Naive thymus-derived CD8-positive, alpha-beta T cell (primary cell): ENCODE measurements around the gene LAMA2. TPM values are rescaled to one million over a fixed set of nuclear protein-coding genes. Genes with fewer than 3 reads are reported as not detected.
"Not testable (repeated sequence)": the region's sequence is repeated elsewhere in the genome, so short reads cannot be mapped to it uniquely, and the experiment has no call there.

Experiments used
- ATAC-seq, 2 donors: fragments of 150-1000 bp; cut with Tn5 transposase in 1 of 2; sonication (Bioruptor Pico), chemical (Tn5 transposase) in 1 of 2; 1 replicate in 1 of 2; 2 replicates in 1 of 2; pipeline ENCODE4 v1.10.0; 2021; ENCODE audit warnings: mild to moderate bottlenecking in 2 of 2, moderate library complexity in 2 of 2
- POLR2A ChIA-PET: fragments of 350-600 bp; sonication (Branson Sonifier 250); formaldehyde crosslinking; loops from one replicate; lab custom pipeline; 2021; ENCODE audit warnings: antibody characterized with exemption; lab: Charles Lee
- DNase-seq, 10 donors: peaks; one replicate each; pipeline versions ENCODE4 v3.0.0 to v3.0.0-alpha.2; 2020 to 2022
- H3K27ac Mint-ChIP-seq, 10 donors: one replicate each; pipeline ENCODE4 v1.8.0; 2020 to 2022; ENCODE audit warnings: mild to moderate bottlenecking in 10 of 10, mixed read lengths in 10 of 10, moderate library complexity in 4 of 10, inconsistent platforms in 1 of 10
- H3K27me3 Mint-ChIP-seq, 5 donors: one replicate each; pipeline ENCODE4 v1.8.0; 2021 to 2022; ENCODE audit warnings: mixed read lengths in 5 of 5
- H3K36me3 Mint-ChIP-seq, 3 donors: one replicate each; pipeline ENCODE4 v1.8.0; 2020 to 2022; ENCODE audit warnings: mixed read lengths in 3 of 3, mild to moderate bottlenecking in 2 of 3, inconsistent platforms in 1 of 3
- H3K4me1 Mint-ChIP-seq, 4 donors: one replicate each; pipeline ENCODE4 v1.8.0; 2021 to 2022; ENCODE audit warnings: mixed read lengths in 4 of 4
- H3K4me3 Mint-ChIP-seq, 10 donors: one replicate each; pipeline ENCODE4 v1.8.0; 2020 to 2022; ENCODE audit warnings: mild to moderate bottlenecking in 10 of 10, mixed read lengths in 10 of 10, moderate library complexity in 6 of 10, inconsistent platforms in 1 of 10
- H3K9me3 Mint-ChIP-seq, 9 donors: one replicate each; pipeline ENCODE4 v1.8.0; 2020 to 2022; ENCODE audit warnings: mixed read lengths in 9 of 9, mild to moderate bottlenecking in 3 of 9, inconsistent platforms in 1 of 9, moderate library complexity in 1 of 9
- polyA plus RNA-seq, 3 donors: library from polyadenylated mRNA; unstranded; fragments of 300-500 nt; fragmentation: Illumina TruSeq; gene quantifications; one replicate each; pipeline ENCODE4 v1.2.3, GENCODE V29; 2021
- total RNA-seq, 8 experiments: library from RNA in 2 of 8; stranded (reverse) in 2 of 8; gene quantifications; one replicate each; pipeline ENCODE4 v1.2.3 and lab custom pipeline; 2021 to 2026

LAMA2 gene
- total and polyA plus RNA-seq, 5 experiments from 2014 or later: not detected

DNA sequence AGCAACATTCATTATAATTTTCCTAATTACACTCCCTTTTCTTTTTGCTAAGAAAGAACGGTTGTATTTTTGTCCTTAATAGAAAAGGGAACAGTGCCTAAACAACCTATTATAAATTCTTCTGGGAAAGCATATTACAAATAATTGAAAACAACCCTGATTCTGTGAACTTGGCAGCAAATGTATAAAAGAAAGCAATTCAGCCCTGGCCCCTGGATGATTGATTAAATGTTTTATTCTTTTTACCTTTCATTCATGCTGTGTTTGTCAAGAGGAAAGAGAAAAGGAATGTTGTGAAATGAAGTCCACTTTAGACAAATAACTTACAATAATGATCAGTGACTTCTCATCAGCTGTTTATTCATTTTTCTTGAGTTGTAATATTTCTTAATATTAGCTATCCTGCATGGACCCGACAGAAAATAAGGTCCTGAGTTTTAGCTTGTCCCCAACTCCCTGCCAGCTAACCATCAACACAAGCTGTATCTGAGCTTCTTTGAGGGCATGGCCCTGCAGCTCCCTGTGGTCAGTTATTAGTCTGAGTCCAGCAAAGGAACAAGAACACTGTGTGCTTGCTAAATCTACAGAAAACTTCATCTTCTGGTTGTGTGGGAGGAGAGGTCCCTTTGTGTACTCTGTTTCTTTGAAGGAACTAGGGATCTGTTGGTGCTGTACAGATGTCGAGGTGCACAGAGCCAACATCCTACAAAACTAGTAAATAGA lies 248.2 kb downstream of the LAMA2 start:
- POLR2A ChIA-PET: no interaction called here
- H3K9me3 Mint-ChIP-seq: peaks cover 0 to 2% (median 0%) of the 10 kb centered on the region in 9 donors
- no peak overlapping the region for H3K27ac Mint-ChIP-seq
- DNase-seq (no peak), ATAC-seq (no peak)
- peaks cover 3 to 18% (median 12%) of the 10 kb centered on the region in 5 donors for H3K27me3 Mint-ChIP-seq
- H3K4me3 Mint-ChIP-seq: no peak overlapping the region
- H3K4me1 Mint-ChIP-seq: no peaks in the 10 kb centered on the region
- H3K36me3 Mint-ChIP-seq: no peaks in the 10 kb centered on the region

DNA sequence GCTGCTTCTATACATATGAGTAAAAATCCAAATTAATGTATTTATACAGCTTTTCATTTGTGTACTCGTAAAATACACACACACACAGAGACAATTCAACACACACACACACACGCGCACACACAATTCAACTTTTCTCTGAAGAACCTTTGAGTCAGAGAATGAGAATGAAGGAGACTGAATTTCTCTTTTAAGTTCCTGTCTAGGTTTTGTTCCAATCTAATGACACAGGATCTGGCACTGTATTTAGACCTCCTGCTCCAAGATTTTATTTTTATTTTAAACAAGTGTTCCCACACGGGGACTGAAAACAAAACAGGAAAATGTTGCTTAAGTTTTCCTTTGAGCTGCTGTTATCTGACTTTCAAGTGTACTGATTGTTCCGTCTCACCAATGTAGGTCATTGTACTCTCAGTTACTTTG lies 250.8 kb downstream of the LAMA2 start:
- no peaks in the 10 kb centered on the region for H3K9me3 Mint-ChIP-seq
- no peak for DNase-seq
- H3K4me1 Mint-ChIP-seq: no peaks in the 10 kb centered on the region
- POLR2A ChIA-PET: no interaction called here
- no peak for ATAC-seq
- no peak overlapping the region for H3K4me3 Mint-ChIP-seq
- no peaks in the 10 kb centered on the region for H3K36me3 Mint-ChIP-seq
- no peak overlapping the region for H3K27ac Mint-ChIP-seq
- peaks cover 4 to 18% (median 10%) of the 10 kb centered on the region in 5 donors for H3K27me3 Mint-ChIP-seq

DNA sequence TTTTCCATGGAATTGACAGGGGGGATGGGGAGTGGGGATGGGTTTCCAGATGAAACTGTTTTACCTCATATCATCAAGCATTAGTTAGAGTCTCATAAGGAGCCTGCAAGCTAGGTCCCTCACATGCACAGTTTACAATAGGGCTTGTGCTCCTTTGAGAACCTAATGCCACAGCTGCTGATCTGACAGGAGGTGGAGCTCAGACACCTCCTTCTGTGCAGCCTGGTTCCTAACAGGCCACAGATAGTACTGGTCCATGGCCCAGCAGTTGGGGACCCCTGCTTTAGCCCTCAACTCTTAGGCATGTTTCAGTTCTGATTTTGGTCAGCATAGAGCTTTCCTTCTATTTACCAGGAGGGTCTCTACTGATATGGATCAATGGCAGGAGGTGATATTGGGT lies 251.6 kb downstream of the LAMA2 start:
- Mint-ChIP-seq H3K36me3 (no peaks in the 10 kb centered on the region), H3K27ac (no peak overlapping the region), H3K9me3 (no peaks in the 10 kb centered on the region), H3K4me3 (no peak overlapping the region), H3K4me1 (no peaks in the 10 kb centered on the region), H3K27me3 (peaks cover 4 to 18% (median 10%) of the 10 kb centered on the region in 5 donors)
- DNase-seq (no peak), ATAC-seq (no peak)
- POLR2A ChIA-PET: no interaction called here

DNA sequence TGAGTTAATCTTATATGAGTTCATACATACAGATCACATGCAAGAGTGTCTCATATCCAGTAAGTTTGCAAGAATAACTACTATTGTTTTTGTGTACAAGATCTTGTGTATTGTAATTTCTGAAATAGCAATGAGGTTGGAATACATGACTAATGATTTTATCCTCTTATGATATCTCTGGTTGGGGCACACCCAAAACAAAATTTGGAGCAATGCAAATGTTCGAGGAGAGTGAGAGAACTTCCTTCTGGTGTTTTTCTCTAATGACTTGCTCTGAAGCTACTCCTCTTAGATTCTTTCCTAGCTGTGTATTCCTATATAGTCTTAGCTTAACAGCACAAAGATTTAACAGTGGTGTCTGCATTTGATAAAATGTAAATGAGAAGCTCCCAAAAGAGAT lies 252.5 kb downstream of the LAMA2 start:
- DNase-seq: no peak
- ATAC-seq: no peak
- POLR2A ChIA-PET: no interaction called here
- H3K4me3 Mint-ChIP-seq: no peak overlapping the region
- peaks cover 3 to 14% (median 10%) of the 10 kb centered on the region in 5 donors for H3K27me3 Mint-ChIP-seq
- H3K9me3 Mint-ChIP-seq: no peaks in the 10 kb centered on the region
- no peak overlapping the region for H3K27ac Mint-ChIP-seq
- no peaks in the 10 kb centered on the region for H3K36me3 Mint-ChIP-seq
- H3K4me1 Mint-ChIP-seq: no peaks in the 10 kb centered on the region

DNA sequence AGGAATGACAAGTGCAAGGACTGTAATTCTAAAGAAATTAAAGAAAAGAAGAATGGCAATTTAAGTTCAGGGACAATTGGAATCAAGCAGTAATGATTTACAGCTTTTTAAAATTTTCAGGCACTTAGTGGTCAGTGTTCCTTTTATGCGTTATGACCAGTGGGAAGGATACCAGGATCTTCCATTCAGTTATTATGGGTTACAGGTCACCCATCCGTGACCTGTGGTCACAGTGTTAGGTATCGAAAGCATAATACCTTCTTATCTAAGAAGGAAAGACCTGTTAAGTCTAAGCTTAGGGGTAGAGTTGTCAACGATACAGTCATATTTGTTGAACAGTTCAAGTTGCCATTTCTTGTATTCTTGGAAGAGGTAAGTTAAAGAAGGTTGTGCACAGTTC lies 253.8 kb downstream of the LAMA2 start:
- H3K36me3 Mint-ChIP-seq: no peaks in the 10 kb centered on the region
- POLR2A ChIA-PET: no interaction called here
- no peak overlapping the region for H3K27ac Mint-ChIP-seq
- H3K27me3 Mint-ChIP-seq: peaks cover 0 to 14% (median 9%) of the 10 kb centered on the region in 5 donors
- DNase-seq: no peak
- no peaks in the 10 kb centered on the region for H3K4me1 Mint-ChIP-seq
- no peak for ATAC-seq
- no peak overlapping the region for H3K4me3 Mint-ChIP-seq
- no peaks in the 10 kb centered on the region for H3K9me3 Mint-ChIP-seq

DNA sequence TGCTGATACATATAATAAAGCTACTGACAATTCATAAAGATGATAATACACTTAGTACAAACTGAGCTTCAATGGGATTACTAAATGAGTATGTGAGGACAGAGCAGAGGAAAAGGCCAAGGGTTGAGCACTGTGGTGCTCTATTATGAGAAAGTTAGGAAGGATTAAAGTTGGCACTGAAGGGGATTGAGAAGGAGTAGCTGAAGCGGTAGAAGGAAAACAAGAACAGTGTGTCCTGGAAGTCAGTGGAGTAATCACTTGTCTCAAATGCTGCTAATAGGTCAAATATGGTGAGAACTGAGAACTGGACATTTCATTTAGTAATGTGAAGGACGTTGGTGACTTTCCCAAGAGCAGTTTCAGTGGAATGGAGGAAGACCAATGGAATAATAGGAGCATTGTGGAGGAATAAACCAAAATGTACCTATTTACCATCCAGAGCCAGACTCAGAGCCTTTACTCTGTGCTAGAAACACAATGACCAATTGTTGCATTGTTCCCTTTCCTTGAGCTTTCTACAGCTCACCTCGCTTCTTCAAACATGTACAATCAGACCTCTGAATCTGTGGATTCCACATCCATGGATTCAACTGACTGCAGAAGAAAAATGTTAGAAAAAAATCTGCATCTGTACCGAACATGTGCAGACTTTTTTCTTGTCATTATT lies 255.9 kb downstream of the LAMA2 start:
- H3K9me3 Mint-ChIP-seq: no peaks in the 10 kb centered on the region
- ATAC-seq (no peak), DNase-seq (no peak)
- no peaks in the 10 kb centered on the region for H3K4me1 Mint-ChIP-seq
- H3K36me3 Mint-ChIP-seq: no peaks in the 10 kb centered on the region
- POLR2A ChIA-PET: no interaction called here
- H3K27me3 Mint-ChIP-seq: peaks cover 0 to 9% (median 7%) of the 10 kb centered on the region in 5 donors
- H3K27ac Mint-ChIP-seq: no peak overlapping the region
- no peak overlapping the region for H3K4me3 Mint-ChIP-seq

DNA sequence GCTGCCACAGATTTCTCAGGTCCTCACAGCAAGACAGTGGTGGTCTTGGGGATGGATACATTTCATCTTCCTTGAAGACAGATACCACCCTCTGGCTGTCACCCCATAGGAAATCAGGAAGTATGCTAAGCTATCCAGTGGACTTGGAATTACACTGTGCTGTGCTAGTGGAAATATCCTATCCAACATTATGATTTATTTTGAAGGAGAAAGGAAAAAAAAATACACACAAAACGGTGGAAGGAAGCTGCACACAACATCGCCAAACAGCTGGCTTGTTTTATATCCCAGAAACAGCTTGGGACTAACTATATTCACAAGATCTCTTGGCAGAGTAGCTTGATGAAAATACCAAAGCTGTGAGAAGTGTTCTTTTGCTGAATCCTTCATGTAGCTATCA lies 257.6 kb downstream of the LAMA2 start:
- no peaks in the 10 kb centered on the region for H3K36me3 Mint-ChIP-seq
- H3K4me3 Mint-ChIP-seq: no peak overlapping the region
- peaks cover 0 to 4% (median 3%) of the 10 kb centered on the region in 5 donors for H3K27me3 Mint-ChIP-seq
- DNase-seq (no peak), ATAC-seq (no peak)
- H3K27ac Mint-ChIP-seq: no peak overlapping the region
- H3K4me1 Mint-ChIP-seq: no peaks in the 10 kb centered on the region
- POLR2A ChIA-PET: no interaction called here
- H3K9me3 Mint-ChIP-seq: no peaks in the 10 kb centered on the region

DNA sequence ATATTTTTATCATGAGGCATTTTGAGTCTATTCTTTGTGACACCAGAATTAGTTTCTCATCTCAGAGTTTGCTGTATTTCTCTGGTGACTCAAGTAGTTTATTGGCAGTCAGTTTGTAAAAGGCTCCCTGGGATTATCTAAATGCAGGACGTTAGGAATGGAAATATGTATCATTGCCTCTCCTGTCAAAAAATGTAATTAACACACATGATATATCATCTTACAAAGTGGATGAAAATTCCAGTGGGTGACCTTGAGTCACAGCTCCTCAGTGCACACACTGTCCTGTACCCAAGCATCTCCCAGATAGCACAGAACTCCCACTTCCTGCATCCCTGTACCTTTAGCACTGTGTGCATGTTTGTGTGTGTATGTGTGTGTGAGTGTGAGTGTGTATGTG lies 258.6 kb downstream of the LAMA2 start:
- DNase-seq (no peak), ATAC-seq (no peak)
- Mint-ChIP-seq H3K27ac (no peak overlapping the region), H3K9me3 (no peaks in the 10 kb centered on the region), H3K36me3 (no peaks in the 10 kb centered on the region), H3K4me1 (no peaks in the 10 kb centered on the region), H3K4me3 (no peak overlapping the region), H3K27me3 (peaks cover 0 to 3% (median 1%) of the 10 kb centered on the region in 5 donors)
- POLR2A ChIA-PET: no interaction called here

DNA sequence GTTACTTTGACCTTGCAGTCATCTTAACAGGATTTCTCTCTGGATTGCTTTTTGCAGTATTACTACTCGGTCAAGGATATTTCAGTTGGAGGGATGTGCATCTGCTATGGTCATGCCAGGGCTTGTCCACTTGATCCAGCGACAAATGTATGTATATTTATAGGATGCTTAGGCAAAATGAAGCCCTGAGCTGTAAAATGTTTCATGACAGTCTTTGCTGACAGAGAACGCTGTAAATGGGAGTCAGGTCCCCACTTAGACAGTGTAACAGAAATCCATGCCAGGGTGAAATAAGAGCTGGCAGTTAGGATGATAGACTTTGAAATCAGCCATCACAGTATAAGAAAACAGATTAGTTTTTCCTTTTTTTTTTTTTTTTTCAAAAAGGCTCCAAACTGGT lies 264.0 kb downstream of the LAMA2 start:
- no peak for ATAC-seq
- POLR2A ChIA-PET: no interaction called here
- H3K27ac Mint-ChIP-seq: no peak overlapping the region
- DNase-seq: no peak
- H3K9me3 Mint-ChIP-seq: no peaks in the 10 kb centered on the region
- H3K4me1 Mint-ChIP-seq: no peaks in the 10 kb centered on the region
- H3K27me3 Mint-ChIP-seq: peaks cover 0 to 12% (median 2%) of the 10 kb centered on the region in 5 donors
- no peaks in the 10 kb centered on the region for H3K36me3 Mint-ChIP-seq
- no peak overlapping the region for H3K4me3 Mint-ChIP-seq

DNA sequence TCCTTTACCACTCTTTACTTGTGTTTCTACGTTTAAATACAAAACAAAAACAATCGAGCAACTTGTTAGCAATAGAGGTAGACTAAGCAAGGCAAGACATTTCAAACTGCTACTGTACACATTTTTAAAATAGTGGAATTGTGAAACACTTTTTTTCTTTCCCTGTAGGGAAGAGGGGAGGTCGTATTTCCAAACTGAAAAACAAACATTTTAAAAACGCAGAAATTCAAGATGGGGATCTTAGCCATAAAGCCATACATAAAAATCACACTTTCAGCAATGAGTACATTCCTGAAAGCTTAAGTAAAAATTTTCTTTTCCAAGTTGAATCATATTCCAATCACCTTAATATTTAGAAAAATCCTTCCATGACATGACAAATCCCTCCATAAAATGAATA lies 267.6 kb downstream of the LAMA2 start:
- DNase-seq (no peak), ATAC-seq (no peak)
- Mint-ChIP-seq H3K27ac (no peak overlapping the region), H3K9me3 (no peaks in the 10 kb centered on the region), H3K36me3 (no peaks in the 10 kb centered on the region), H3K4me1 (no peaks in the 10 kb centered on the region), H3K4me3 (no peak overlapping the region), H3K27me3 (peaks cover 0 to 12% (median 0%) of the 10 kb centered on the region in 5 donors)
- POLR2A ChIA-PET: no interaction called here

DNA sequence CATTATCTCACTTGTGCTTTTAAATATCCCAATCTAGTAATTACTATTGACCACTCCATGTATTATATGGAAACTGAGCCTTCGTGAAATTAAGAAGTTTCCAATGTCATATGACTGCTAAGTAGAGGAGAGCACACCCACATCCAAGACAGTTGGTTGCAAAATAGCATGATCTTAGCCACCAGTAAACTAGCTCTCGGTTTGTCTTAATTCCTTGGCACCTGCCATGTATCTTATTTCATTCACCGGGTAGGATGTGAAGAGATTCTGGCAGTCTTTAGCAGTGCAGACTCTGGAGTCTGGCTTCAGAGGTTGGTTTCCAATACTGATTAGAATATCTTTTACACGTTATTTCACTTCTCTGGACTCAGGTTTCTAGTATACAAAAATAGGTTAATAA lies 270.3 kb downstream of the LAMA2 start:
- H3K4me1 Mint-ChIP-seq: no peaks in the 10 kb centered on the region
- ATAC-seq: no peak

DNA sequence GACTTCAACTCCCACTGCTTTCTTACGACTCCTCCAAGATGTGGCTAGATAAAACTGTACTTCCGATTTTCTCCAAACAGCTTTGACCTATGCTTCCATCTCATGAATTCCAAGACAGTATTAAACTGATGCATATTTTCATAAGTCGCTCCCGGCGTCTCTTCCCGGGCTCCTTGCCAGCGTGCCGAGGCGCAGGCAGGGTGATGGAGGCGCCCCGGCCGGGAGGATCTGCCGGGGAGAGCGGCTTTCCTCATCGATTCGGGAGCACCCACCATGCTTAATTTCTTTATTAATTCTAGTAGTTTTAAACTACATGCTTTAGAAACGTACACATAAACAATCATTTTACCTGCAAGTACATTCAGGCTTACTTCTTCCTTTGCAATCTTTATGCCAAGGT lies 276.3 kb downstream of the LAMA2 start:
- H3K9me3 Mint-ChIP-seq, H3K27me3 Mint-ChIP-seq, POLR2A ChIA-PET: not testable (repeated sequence)

More for the DNA sequence above, 270.3 kb downstream of the LAMA2 start:
- Mint-ChIP-seq H3K27me3 (peaks cover 0 to 12% (median 0%) of the 10 kb centered on the region in 5 donors), H3K9me3 (no peaks in the 10 kb centered on the region), H3K36me3 (no peaks in the 10 kb centered on the region), H3K27ac (no peak overlapping the region), H3K4me3 (no peak overlapping the region)
- DNase-seq: no peak
- POLR2A ChIA-PET: no interaction called here

DNA sequence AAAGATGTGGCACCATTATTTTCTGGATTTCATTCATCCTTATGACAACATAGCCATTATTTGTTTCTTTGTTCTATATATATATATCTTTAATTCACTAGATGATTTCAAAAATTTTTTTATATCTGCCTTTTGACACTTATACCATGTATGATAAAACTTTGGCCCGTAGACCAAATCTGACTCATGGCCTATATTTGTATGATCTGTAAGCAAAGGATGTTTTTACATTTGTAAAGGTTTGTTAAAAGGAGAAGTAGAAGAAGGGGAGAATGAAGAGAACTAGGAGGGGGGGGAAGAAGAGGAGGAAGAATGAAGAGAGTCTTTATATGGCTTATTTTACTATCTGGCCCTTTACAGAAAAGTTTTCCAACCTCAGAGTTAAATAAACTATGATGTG lies 279.7 kb downstream of the LAMA2 start:
- Mint-ChIP-seq H3K4me1 (no peaks in the 10 kb centered on the region), H3K4me3 (no peak overlapping the region), H3K9me3 (peaks cover 0 to 3% (median 0%) of the 10 kb centered on the region in 9 donors), H3K36me3 (no peaks in the 10 kb centered on the region), H3K27me3 (no peaks in the 10 kb centered on the region), H3K27ac (no peak overlapping the region)
- DNase-seq: no peak
- no peak for ATAC-seq
- POLR2A ChIA-PET: no interaction called here

More for the DNA sequence above, 276.3 kb downstream of the LAMA2 start:
- not testable (repeated sequence) for H3K27ac Mint-ChIP-seq, DNase-seq, ATAC-seq, H3K4me3 Mint-ChIP-seq, H3K4me1 Mint-ChIP-seq, H3K36me3 Mint-ChIP-seq
